ENCODE data around the gene B3GNT9. TPM values are rescaled to one million over a fixed set of nuclear protein-coding genes. Genes with fewer than 3 reads are reported as not detected.

The B3GNT9 gene
- total and polyA plus RNA-seq, 2 of the 8 experiments (the other 6 are each of a cell fraction or from before 2014, with no cell fraction given) = 3.5 to 9.0 TPM

GRCh38 chr16:67114793-67115192, 36.0 kb downstream of the B3GNT9 start:
- Histone ChIP-seq H4K20me1 (replicated peaks in 1 of 2; ENCODE audit: control insufficient read depth in 1 of 2, insufficient read depth in 2 of 2, low read length in 2 of 2) (peaks cover 3 to 6% of the 10 kb centered on the region in 2 experiments), H3K4me3 (ENCODE audit: extremely low read depth in 1 of 4, insufficient read depth in 2 of 4, low read depth in 3 of 4, low read length in 4 of 4) (no peak overlapping the region), H3K23ac (ENCODE audit: insufficient read length) (no peak overlapping the region), H3K79me1 (ENCODE audit: low read depth, low read length) (peaks cover 11% of the 10 kb centered on the region; the same call in 1 of the 2 replicates), H3K27me3 (replicated peaks in 1 of 4; ENCODE audit: control insufficient read depth in 3 of 4, extremely low read depth in 1 of 4, insufficient read depth in 3 of 4, low read length in 3 of 4) (no peaks in the 10 kb centered on the region), H4K8ac (ENCODE audit: extremely low read depth, insufficient read depth, low read length) (no peak overlapping the region), H2BK20ac (ENCODE audit: low read length) (no peak overlapping the region), H2BK5ac (ENCODE audit: low read depth, low read length) (no peak overlapping the region), H3K27ac (ENCODE audit: low read depth, low read length) (no peak overlapping the region), H3K23me2 (ENCODE audit: low read depth, low read length) (peaks cover 5% of the 10 kb centered on the region), H2AK5ac (ENCODE audit: low read depth, low read length) (no peak overlapping the region), H3K14ac (ENCODE audit: insufficient read length) (no peak overlapping the region), H3K9ac (replicated peaks in 1 of 4; ENCODE audit: extremely low read depth in 1 of 4, low read depth in 3 of 4, low read length in 3 of 4) (no peak overlapping the region), H3K4me1 (replicated peaks in 1 of 4; ENCODE audit: control insufficient read depth in 3 of 4, insufficient read depth in 4 of 4, low read length in 3 of 4) (0 out of 7 replicates have a peak, but pooled peaks cover 0 to 2% (median 0%) of the 10 kb centered on the region in 4 experiments), H3K4me2 (ENCODE audit: insufficient read depth in 1 of 2, low read depth in 2 of 2, low read length in 2 of 2) (no peak overlapping the region), H2BK12ac (ENCODE audit: low read depth, low read length) (no peak overlapping the region), H2BK15ac (ENCODE audit: low read length) (no peak overlapping the region), H3K18ac (ENCODE audit: extremely low read depth, low read length) (no peak overlapping the region), H2BK120ac (replicated peaks; ENCODE audit: low read depth, low read length) (no peak overlapping the region), H3K79me2 (ENCODE audit: control insufficient read depth in 1 of 2, insufficient read depth in 2 of 2, low read length in 2 of 2) (peaks cover 7 to 61% of the 10 kb centered on the region in 2 experiments; a peak in 3 of 4 replicates), H3K56ac (replicated peaks; ENCODE audit: insufficient read length, low read depth, low read length) (no peak overlapping the region), H3K9me3 (ENCODE audit: insufficient read depth in 2 of 2, low read depth in 1 of 2, low read length in 1 of 2) (no peaks in the 10 kb centered on the region), H4K5ac (ENCODE audit: insufficient read length, low read depth, low read length) (no peak overlapping the region), H2AFZ (ENCODE audit: low read length) (no peak overlapping the region), H3K4ac (replicated peaks; ENCODE audit: insufficient read length, low read depth, low read length) (no peak overlapping the region), H3K36me3 (ENCODE audit: control insufficient read depth in 2 of 4, insufficient read depth in 4 of 4, low read length in 3 of 4) (no peaks in the 10 kb centered on the region), H4K91ac (replicated peaks; ENCODE audit: insufficient read length, low read length) (no peak overlapping the region)
- WGBS, 2 experiments (ENCODE audit: extremely low coverage in 1 of 2, insufficient coverage in 1 of 2, insufficient read length in 1 of 2, insufficient replicate concordance in 2 of 2, low coverage in 1 of 2, low lambda C conversion rate in 2 of 2, missing lambda C conversion rate in 1 of 2) = 93 to 100% methylated on average over 1 to 2 of the region's 2 CpGs
- DNase-seq (ENCODE audit: low read depth in 1 of 2, low spot score in 2 of 2) (no peak), FAIRE-seq (no peak)
- ChIA-PET CTCF (ENCODE audit: partially characterized antibody) (interaction anchor here (0.6 to 3.6 kb wide), 13 partner anchors 8 to 205 kb away, joined by 3 to 22 read pairs (median 3); partner anchors contain the start of gene B3GNT9), POLR2A (ENCODE audit: partially characterized antibody) (interaction anchor here (1.2 kb wide), 1 partner anchor 108 kb away, joined by 3 read pairs; no protein-coding TSS in a partner anchor)
- TF ChIP-seq SP2 (IDR thresholded peaks at IDR 0.05; ENCODE audit: low read length) (no peak), POLR2A (IDR thresholded peaks at IDR 0.05; ENCODE audit: control extremely low read depth in 1 of 2, low read depth in 2 of 2, low read length in 2 of 2) (no peak), MAFK (IDR thresholded peaks at IDR 0.05; ENCODE audit: low read depth, low read length) (no peak), POLR2AphosphoS5 (IDR thresholded peaks at IDR 0.05; ENCODE audit: low read depth, low read length) (no peak), KDM5A (IDR thresholded peaks at IDR 0.05; ENCODE audit: low read length) (no peak), RBBP5 (IDR thresholded peaks at IDR 0.05; ENCODE audit: borderline replicate concordance, low read depth, low read length) (no peak), ZNF274 (IDR thresholded peaks at IDR 0.05; ENCODE audit: borderline replicate concordance, extremely low read depth, low read length) (no peak), TBP (IDR thresholded peaks at IDR 0.05; ENCODE audit: low read depth, low read length) (no peak), JUN (IDR thresholded peaks at IDR 0.05; ENCODE audit: low read depth, low read length) (no peak), BRCA1 (IDR thresholded peaks at IDR 0.05; ENCODE audit: low read depth, low read length) (no peak), RXRA (IDR thresholded peaks at IDR 0.05; ENCODE audit: insufficient read depth, low read depth, low read length) (no peak), RNF2 (IDR thresholded peaks at IDR 0.05; ENCODE audit: borderline replicate concordance, low read depth, low read length, missing control alignments, poor library complexity, severe bottlenecking) (no peak), SUZ12 (IDR thresholded peaks at IDR 0.05; ENCODE audit: low read length) (no peak), TCF12 (IDR thresholded peaks at IDR 0.05; ENCODE audit: low read depth, low read length) (no peak)
